HTERT RPE-1 (cell line): ENCODE measurements around the gene HOXA10.

Experiments
- in situ Hi-C: fragments of 300-500 bp; cut with MboI; formaldehyde crosslinking; loops from 4 replicates; pipeline ENCODE4 v1.14.3; 2020; ENCODE audit warnings: low sequenced_read_pairs

Gene HOXA10

DNA sequence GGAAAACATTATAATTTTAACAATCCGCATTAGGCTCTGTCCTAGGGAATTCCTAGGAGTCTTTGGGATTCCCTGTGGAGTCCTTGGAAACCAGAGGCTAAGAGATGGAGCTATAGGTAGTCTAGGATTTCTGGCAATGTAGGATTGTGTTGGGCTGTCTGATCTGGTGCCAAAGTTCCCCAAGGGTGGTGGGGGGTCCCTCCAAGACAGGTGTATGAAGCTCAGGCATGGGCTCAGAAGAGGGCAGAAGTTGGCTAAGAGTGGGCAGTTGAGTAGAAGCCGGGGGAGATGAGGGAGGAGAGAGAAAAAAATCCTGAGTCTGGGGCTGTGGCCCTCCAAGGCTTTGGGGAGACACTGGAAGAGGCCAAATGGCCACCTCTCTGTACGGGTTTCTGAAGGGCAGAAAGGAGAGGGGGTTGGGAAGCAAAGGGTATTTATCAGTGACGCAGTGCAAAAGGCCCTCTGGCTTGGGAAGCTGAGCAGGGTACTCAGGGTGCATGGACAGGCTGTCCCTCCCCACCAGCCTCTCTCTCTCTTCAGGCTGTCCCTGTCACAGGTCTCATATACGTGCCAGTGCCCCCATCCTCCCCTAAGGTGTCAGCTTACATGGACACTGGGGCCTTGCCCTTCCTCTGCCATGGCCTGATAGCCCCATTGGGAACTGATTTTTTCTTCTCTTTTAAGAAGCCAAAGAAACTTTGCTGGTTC lies 27.5 kb downstream of the HOXA10 start:
- in situ Hi-C loops, result no loop called here

DNA sequence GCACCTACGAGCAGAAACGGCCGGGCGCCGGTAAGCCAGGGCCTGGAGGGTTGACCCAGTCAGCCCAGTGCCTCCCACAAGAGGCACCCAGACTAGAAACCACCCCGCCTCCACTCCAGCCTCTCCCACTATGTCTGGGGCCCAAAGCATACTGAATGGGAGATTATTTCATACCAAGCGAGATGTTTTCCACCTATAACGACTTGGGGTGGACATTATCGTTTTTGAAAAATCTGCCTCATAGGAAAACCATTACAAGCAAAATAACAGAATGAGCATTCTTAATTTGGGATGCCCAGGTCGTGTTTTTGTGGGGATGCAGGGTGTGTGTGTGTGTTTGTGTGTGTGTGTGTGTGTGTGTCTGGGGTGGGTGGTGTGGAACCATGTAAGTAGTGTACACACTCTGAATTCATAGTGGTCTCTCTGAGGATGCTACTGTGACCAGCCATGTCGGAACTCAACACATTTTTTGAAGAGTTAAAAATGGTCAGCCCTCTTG lies 28.2 kb downstream of the HOXA10 start:
- in situ Hi-C loops, result no loop called here

DNA sequence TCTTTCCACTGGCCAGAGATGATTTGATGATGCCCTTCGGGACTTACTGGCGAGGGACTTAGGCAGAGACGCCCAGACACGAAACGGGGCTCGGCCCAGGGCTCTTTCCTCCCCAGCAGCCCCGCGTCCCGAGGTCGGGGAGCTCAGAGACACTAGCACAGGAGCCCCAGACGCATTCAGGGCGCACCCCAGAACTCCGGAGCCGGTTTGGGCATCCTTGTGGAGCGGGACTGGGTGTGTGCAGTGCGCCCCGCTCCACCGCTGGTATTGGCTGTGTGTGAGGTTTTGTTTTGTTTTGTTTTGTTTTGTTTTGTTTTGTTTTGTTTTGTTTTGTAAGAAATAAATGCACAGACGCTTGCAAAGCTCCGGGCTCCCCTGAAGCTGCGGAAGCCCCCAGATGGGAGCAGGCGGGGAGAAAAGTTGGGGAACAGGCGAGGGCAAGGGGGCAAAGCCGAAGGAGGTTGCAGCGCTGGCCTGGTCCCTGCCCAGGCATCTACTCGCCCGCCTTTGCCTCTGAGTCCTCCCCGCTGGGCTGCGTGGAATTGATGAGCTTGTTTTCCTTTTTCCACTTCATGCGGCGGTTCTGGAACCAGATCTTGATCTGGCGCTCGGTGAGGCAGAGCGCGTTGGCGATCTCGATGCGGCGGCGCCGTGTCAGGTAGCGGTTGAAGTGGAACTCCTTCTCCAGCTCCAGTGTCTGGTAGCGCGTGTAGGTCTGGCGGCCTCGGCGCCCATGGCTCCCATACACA lies 28.8 kb downstream of the HOXA10 start:
- in situ Hi-C loops, result no loop called here

DNA sequence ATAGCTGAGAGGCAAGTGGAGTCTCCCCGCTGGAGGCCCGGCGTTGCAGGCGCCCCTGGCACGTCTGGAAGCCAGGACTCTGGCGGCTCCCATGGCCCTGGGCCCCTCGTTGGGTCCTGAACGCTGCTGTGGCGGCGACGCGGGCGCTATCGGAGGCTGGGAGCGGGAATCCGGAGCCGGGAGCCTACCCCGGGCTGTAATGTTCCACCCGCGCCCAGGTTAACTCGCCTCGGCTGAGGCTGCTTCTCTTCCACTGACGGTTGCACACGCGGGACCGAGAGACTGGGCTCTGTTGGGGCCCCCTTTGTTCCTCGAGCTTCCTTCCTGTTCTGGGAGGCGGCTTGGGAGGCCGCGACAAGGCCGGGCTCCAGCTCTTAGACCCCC lies 29.3 kb downstream of the HOXA10 start:
- in situ Hi-C loops, result no loop called here

DNA sequence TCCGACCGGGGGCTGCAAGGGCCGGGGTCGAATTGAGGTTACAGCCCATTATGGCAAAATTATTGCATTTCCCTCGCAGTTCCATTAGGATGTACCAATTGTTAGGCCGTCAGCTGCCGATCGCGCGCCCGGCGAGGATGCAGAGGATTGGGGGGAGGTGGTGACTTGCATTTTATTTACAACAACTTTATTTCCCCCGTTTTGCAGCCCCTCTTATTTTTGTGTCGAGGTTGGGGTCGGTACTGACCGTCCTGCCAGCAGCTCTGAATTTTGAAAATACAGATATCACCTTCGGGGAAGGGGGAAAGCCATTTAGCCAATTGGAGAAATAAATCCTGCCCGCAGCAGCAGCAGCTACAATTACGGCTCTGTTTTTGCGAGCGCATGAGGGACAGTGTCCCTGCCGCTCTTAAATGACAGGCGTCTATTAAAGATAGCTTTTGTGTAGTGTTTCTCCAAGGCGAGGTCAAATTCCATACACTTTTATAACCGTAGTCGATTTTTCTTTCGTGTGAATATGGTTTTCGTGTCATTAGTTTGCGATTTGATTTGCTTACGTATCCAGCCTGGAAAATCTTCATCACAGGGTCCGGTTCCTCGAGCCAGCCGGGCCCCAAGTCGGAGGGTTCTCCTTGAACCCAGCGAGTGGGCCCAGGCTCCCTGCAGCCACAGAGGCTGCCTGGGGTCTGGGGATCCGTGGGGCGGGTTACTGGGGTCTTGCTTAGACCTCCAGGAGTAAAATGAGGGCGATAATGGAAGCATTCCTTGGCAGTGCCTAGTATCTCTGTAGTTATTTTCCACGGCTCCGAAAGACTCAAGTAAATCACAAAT lies 30.0 kb downstream of the HOXA10 start:
- in situ Hi-C loops, result no loop called here

DNA sequence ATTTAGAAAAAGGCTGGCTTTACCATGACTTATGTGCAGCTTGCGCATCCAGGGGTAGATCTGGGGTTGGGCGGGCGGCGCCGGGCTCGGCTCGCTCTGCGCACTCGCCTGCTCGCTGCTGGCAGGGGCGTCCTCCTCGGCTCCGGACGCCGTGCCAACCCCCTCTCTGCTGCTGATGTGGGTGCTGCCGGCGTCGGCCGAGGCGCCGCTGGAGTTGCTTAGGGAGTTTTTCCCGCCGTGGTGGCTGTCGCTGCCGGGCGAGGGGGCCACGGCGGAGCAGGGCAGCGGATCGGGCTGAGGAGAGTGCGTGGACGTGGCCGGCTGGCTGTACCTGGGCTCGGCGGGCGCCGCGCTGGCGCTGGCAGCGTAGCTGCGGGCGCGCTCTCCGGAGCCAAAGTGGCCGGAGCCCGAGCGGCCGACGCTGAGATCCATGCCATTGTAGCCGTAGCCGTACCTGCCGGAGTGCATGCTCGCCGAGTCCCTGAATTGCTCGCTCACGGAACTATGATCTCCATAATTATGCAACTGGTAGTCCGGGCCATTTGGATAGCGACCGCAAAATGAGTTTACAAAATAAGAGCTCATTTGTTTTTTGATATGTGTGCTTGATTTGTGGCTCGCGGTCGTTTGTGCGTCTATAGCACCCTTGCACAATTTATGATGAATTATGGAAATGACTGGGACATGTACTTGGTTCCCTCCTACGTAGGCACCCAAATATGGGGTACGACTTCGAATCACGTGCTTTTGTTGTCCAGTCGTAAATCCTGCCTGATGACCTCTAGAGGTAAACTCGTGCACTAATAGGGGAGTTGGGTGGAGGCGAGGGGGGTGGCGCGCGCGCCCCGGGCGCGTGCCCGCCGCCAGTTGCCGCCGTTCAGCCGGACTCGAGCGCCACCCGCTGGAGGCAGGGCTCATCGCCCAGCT lies 30.8 kb downstream of the HOXA10 start, which contains the start of gene HOXA5:
TSS of gene HOXA5 (minus strand) at position 659 of the 927 bp plus-strand sequence. CDS start at position 585, 74 bp downstream.
- in situ Hi-C loops, result no loop called here

DNA sequence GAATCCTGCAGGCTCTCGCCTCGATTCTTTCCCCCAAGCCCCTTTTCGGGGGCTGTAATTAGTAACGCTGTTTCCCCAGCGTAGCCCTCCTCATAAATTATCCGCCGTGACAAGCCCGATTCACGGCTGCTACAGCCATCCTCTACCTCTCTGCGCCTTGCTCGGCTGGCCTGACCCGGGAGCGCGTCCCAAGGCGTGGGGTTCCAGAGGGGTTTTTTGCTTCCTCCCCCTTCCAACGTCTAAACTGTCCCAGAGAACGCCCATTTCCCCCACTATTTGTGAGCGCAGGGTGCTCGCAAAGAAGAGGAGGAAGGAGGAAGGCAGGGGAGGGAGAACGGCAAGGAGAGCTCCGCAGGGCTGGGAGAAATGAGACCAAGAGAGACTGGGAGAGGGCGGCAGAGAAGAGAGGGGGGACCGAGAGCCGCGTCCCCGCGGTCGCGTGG lies 31.5 kb downstream of the HOXA10 start:
- in situ Hi-C loops, result no loop called here

DNA sequence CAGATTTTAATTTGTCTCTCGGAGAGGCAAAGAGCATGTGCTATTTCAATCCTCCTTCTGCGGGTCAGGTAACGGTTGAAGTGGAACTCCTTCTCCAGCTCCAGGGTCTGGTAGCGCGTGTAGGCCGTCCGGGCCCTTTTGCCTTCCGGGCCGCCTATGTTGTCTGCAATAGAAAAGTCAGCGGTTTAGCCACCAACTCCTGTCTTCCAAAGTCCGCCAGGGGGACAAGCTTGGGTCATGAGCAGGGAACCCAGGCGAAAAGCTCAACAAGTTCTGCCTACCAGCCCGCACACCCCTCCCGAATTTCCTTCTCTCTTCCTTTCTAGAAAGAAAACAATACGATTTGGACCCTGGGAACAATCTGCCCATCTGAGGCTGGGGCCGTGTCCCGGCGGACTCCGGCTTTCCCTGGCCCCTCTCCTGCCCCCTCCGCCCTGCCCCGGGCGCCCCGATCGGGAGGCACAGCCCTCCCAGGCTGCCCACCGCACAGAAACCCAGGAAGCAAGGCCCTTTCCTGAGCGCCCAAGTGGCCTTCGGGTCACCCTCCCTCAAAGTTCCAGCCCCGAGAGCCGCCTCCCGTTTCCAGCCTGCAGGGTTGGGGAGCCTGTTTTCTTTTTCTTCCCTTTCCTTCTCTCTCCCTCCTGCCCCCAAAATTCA lies 32.1 kb downstream of the HOXA10 start:
- in situ Hi-C loops, result no loop called here

DNA sequence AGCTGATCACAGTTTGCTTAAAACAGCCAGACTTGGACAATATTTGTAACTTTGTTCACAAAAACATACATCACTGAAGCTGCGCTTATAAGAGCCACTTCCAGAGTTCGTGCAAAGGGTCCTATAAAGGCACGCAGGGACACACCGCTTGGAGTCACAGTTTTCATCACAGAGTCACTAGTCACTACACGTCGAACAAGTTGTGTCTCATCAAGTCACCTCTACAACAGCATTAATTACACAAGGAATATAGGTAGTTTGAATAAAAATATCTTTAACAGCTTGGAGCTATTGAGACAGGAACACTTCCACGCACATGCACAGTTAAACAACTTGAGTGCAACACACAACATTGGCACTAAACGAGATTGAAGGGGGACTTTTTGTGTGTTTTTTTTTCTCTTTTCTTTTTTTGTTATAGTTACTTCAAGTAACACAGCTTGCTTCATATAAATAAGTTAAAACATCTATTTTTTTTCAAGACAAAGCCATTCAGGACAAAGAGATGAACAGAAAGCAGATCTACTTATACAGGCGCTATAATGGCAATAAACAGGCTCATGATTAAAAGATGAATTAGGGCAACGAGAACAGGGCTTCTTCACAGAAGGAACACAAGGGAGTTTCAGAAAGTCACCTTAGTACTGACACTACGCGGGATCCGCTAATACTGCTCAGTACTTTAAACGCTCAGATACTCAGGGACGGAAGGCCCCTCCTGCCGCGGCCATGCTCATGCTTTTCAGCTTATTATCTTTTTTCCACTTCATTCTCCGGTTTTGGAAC lies 32.8 kb downstream of the HOXA10 start:
- in situ Hi-C loops, result no loop called here

DNA sequence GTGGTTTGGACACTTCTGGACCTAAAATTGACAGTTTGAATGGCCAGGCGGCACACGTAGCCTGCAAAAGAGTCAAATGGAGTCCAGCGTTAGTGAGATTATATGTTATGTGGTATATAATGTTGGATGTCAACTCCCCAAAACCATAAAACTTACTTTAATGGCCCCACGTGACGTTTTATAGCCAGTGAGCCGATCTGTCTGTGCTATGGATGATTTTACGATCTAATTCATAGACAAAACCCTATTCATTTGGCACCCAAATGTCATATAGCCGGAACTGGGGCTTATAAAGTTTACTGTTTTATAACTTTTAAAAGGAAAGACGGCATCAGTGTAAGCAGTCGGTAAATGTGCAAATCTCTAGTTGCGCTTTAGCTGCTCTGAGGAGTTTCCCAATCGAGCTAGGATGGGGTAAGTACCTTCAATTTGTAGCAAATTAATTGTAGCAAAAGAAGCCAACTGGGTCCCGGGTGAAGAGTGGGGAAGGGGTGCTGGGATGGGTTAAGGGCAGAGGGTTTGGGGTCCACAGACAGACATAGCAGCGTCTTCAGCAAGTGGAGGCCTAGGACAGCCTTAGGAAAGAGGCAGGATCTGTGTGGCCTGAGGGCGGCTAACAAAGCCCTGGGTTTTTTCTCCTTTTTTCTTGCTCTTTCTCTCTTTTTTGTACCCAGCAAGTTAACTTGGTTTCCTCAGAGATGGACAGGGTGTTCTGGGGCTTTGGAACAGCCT lies 33.8 kb downstream of the HOXA10 start:
- in situ Hi-C loops, result no loop called here

DNA sequence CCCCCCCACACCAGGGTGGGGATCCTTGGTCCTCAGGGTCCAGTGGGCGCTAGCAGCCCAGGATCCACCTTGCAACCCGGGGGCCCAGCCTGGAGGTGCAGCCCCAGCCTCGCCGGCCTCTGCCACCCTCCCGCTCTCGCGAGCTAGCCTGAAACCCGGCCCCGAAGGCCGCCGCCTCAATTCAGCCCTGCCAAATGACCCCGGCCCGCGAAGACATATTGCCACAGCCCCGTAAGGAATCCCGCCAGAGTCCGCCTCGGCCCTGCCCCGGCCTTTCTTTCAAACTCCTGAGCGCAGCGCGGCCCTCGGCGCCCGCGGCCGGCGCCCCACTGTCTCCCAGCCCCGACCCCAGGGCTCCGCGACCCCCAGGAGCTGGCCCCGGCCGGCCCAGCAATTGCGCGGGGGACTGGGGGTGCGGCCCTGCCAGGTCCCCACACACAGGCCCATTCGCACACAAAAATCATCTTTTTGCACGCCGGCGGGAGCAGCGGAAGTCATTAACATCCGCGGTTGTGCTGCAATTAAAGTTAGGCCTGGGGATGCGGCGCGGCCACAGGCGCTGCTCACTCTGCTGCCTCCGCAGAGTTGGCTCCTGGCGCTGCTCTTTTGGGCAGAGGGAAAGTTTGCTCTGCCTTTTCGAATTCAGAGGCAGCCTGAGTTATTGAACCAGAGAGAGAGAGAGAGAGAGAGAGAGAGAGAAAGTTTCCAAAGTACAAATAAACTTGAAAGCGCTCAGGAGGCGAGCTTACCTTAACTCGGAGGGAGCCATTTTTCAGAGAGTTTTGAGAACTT lies 34.6 kb downstream of the HOXA10 start:
- in situ Hi-C loops, result no loop called here

DNA sequence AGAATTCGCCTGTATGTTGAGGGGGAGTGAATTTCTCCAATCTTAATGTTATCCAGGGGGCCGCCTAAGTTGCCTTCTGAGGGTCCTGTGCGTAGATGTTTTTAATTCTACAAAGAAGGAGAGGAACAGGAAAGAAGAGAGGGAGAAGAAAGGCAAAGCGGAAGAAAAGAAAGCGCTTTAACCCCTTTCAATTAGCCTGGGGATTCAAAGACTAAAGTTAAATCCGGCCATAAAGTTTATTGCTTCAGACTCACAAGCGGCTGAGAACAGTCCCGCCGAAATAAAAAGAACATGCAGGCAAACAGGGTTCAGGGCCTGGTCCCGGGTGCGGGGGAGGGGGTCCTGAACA lies 35.2 kb downstream of the HOXA10 start:
- in situ Hi-C loops, result no loop called here

DNA sequence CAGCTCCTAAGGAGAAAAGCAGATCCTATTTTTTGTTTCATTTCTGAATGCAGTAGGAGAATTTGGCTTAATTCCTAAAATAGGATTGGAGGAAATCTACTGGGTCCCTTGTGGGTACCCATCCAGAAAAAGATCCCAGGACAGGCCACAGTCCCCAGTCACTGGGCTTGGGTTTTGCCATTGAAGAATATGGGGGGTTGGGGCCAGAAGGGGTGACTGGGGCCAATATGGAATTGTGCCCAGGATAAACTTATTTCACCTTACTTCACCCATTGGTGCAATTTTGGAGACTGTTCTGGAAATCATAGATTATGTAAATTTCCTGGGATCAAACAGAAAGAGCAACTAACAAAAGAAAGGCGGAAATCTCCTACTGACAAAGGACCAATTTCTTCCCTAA lies 35.6 kb downstream of the HOXA10 start:
- in situ Hi-C loops, result no loop called here

DNA sequence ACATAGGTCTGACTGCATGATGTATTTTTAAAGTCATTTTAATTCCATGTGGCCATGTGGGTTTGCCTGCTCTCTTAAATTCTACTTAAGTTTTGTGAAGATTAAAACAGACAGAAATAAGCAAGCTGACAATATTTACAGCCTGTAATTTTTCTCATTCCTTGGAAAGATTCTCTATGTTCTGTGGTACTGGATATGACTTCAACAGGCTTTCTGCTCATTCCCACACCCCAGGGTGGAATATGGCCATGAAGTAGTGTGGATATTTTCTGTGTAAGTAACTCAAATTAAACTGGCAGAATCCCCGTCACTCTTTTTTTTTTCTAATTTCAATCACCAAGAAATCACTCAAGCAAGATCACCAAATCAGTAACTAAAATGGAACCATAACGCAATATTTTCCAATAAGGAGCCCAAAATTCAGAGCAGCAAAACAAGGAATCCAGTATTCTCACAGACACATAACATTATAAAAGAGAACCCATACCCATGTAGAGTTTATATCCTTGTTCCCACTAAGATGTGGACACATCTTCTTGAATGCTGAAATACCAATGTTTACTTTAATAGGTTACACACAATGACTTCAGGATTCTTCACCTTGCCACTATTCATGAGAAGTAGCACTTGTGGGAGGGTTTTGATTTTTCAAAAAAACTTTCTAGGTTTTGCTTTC lies 36.3 kb downstream of the HOXA10 start:
- in situ Hi-C loops, result no loop called here

DNA sequence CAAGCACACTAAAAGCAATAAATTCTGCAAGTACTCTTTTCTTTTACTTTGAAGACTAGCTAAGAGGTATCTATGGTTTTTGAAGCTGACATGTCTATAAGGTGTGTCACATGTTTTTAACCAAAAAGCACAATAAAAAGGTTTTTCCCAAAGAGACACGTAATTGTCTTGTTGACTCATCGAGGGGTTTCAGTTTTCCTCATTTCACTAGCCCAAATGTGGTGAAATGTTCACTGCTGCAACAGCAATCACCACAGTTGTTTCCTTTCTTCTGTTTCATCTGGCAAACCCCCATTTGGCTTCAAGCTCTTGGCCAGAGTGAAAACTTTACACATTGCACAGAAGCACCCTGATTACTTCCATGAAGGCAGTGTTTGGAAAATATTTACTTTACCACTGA lies 39.7 kb downstream of the HOXA10 start:
- in situ Hi-C loops, result no loop called here

DNA sequence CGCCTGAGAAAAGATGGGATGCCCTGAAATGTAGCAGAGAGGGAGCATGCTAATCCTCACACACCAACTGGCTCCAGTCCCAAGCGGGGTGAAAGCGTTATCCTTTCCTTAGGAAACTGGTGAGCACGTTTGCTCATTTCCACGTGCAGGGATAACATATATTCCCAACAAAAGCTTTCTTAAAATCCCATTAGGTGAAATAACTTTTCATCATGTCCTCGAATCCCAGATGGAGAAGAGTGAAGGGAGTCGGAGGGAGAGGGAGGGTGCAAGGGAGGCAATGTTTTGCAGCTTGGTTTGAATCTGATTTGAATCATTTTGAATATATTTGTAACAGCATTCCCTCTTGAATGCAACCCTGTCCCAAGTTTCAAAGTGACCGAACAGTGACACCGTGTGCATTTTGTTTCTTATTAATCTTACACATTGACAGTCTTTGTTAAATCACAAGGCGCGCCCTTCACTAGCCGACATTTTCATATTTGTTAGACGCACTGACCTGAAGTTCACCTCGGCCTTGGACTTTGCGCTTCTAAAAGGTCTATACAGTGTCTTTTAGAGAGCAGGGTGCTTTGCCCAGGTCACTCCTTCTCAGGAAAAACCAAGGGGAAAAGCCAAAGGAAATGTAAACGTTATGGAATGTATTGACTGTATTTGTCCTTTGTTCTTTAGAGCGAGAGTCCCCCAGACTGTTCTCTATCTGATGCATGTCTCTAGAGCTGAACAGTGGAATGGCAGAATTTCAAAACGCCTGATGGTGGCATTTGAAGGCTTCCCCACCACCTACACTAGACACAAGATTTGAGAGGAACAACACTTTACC lies 40.5 kb downstream of the HOXA10 start:
- in situ Hi-C loops, result no loop called here
